SK-N-MC (cell line): ENCODE results near the gene MEIS2.

Source experiments
- EZH2 ChIP-seq: fragments of 200-600 bp; sonication (generic); IDR thresholded peaks from one replicate; pipeline ENCODE4 v1.6.1; 2017; ENCODE audit warnings: antibody characterized with exemption
- FOXP2 ChIP-seq: optimal IDR thresholded peaks from 2 replicates; pipeline ENCODE3; 2011; ENCODE audit warnings: mild to moderate bottlenecking, moderate library complexity; ENCODE audit not compliant: insufficient read depth; ENCODE audit errors: extremely low read length, control extremely low read depth
- POLR2AphosphoS5 ChIP-seq: IDR thresholded peaks from 2 replicates; pipeline ENCODE4 v1.6.1; 2012; ENCODE audit warnings: mild to moderate bottlenecking, low read depth, low read length, borderline replicate concordance

- TF ChIP-seq POLR2AphosphoS5 (no peak), EZH2 (no peak), FOXP2 (no peak)
Observed at GRCh38 chr15:36880224-36880912, 220.0 kb downstream of the MEIS2 start.
